ENCODE data around the gene SLC44A1.

Gene SLC44A1

DNA sequence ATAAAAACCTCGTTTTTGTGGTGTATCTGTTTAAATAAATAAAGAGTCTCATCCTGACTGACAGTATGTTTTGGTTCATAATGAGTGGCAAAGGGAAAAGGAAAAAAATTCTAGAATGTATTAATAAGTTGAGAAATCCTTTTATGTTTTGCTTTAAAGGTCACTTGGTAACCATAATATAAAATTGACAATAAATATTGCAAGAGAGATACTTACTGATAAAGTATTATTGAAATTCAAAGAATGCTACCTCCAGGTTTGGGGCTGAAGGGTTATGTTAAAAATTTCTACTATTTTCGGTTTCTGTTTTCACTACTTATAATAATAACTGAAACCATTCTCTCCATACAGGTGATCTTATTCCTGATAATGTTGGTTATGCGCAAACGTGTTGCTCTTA, 118.0 kb downstream of the SLC44A1 start:
- H3K27ac Mint-ChIP-seq (ENCODE audit: low read depth), result no peak overlapping the region
- peaks cover 7% of the 10 kb centered on the region for H3K36me3 Mint-ChIP-seq (ENCODE audit: insufficient read depth)
- ATAC-seq (replicated peaks; ENCODE audit: extremely low read depth, poor library complexity, severe bottlenecking), result no peak

DNA sequence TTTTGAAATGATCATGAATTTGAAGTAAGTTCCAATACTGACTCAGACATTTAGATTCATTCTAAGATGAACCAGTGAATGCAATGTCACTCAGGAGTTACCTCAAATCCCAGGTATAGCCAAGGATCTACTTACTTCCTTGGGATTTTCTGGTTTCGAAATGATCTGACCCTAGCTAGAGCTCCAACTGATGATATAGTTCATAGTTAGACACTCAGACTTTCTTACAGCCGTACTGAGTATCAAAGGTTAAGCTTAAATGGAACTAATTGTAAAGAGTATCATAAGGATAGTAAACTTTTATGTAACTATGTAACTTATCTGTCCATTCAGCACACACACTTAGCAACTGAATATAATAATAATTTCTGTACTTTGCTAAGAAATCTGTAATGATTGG, 119.4 kb downstream of the SLC44A1 start:
- Mint-ChIP-seq H3K9me3 (no peaks in the 10 kb centered on the region), H3K36me3 (ENCODE audit: insufficient read depth) (peaks cover 7% of the 10 kb centered on the region), H3K4me1 (peaks cover 4% of the 10 kb centered on the region), H3K4me3 (no peak overlapping the region), H3K27me3 (no peaks in the 10 kb centered on the region), H3K27ac (ENCODE audit: low read depth) (no peak overlapping the region)
- no peak for ATAC-seq (replicated peaks; ENCODE audit: extremely low read depth, poor library complexity, severe bottlenecking)
- DNase-seq (ENCODE audit: low spot score in 2 of 2), result no peak

More for the DNA sequence above, 118.0 kb downstream of the SLC44A1 start:
- no peak overlapping the region for H3K4me3 Mint-ChIP-seq
- no peaks in the 10 kb centered on the region for H3K9me3 Mint-ChIP-seq
- no peaks in the 10 kb centered on the region for H3K27me3 Mint-ChIP-seq
- peaks cover 4% of the 10 kb centered on the region for H3K4me1 Mint-ChIP-seq
- no peak for DNase-seq (ENCODE audit: low spot score in 2 of 2)

DNA sequence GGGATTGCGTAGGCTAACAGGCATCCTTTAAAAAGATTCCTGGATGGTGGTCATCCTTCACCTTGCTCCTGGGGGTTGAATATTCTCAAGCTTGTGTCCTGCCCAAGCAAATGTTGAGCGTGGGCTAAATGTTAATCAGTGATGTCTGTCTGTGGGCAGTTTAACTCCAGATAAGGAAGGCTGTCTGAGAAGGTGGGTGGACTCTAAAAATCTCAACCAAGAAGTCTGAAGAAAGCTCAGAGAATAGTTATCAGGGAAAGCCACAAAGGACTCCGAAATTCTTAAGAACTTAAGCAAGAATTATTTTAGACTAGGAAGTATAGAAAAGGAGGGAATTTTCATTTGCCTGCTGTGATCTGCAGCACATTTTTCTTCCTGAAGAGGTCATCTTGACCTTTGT, 125.5 kb downstream of the SLC44A1 start:
- ATAC-seq (replicated peaks; ENCODE audit: extremely low read depth, poor library complexity, severe bottlenecking) (no peak), DNase-seq (ENCODE audit: low spot score in 2 of 2) (no peak)
- peaks cover 6% of the 10 kb centered on the region for H3K36me3 Mint-ChIP-seq (ENCODE audit: insufficient read depth)
- H3K9me3 Mint-ChIP-seq, result no peaks in the 10 kb centered on the region
- no peaks in the 10 kb centered on the region for H3K27me3 Mint-ChIP-seq
- H3K4me1 Mint-ChIP-seq, result no peaks in the 10 kb centered on the region
- H3K27ac Mint-ChIP-seq (ENCODE audit: low read depth), result no peak overlapping the region
- no peak overlapping the region for H3K4me3 Mint-ChIP-seq

DNA sequence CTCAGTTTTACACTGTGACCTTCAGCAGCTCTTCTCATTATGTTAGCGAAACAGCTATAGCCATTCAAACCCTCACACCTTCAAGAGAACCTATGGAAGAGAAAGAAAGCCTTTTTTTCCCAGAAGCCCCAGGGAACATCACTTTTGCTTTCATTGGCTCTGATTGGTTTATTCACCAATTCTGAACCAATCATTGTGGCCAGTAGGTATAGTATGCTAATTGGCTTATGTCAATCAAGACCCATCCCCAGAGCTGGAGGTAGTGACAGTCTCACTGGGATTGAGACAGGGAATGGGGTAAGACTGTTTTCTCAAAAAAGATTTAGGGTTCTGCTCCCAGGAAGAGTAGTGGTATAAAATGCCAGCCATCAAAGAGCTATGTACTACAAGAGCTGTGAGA, 129.3 kb downstream of the SLC44A1 start:
- no peak for ATAC-seq (replicated peaks; ENCODE audit: extremely low read depth, poor library complexity, severe bottlenecking)
- H3K27me3 Mint-ChIP-seq, result no peaks in the 10 kb centered on the region

DNA sequence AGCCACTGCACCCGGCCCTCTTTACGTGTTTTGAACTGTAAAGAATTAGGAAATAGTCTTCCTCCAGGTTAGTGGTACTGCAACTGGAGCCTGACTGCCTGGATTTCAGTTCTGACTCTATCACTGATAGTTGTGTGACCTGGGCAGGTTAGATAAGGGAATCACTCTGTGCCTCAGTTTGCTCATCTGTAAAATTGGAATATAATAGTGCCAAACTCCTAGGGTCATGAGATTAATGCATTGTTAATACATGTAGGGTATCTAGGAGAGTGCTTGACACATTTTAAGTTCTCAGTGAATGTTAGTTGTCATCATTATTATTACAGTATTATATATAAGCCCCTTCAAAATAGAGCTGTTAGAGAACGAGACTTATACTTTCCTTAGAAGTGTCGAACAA, 130.9 kb downstream of the SLC44A1 start:
- no peak for ATAC-seq (replicated peaks; ENCODE audit: extremely low read depth, poor library complexity, severe bottlenecking)
- H3K27me3 Mint-ChIP-seq, result no peaks in the 10 kb centered on the region
- no peak overlapping the region for H3K4me3 Mint-ChIP-seq
- no peak for DNase-seq (ENCODE audit: low spot score in 2 of 2)
- no peak overlapping the region for H3K27ac Mint-ChIP-seq (ENCODE audit: low read depth)
- peaks cover 5% of the 10 kb centered on the region for H3K36me3 Mint-ChIP-seq (ENCODE audit: insufficient read depth)
- no peaks in the 10 kb centered on the region for H3K4me1 Mint-ChIP-seq
- no peaks in the 10 kb centered on the region for H3K9me3 Mint-ChIP-seq

More for the DNA sequence above, 129.3 kb downstream of the SLC44A1 start:
- no peak overlapping the region for H3K27ac Mint-ChIP-seq (ENCODE audit: low read depth)
- no peaks in the 10 kb centered on the region for H3K9me3 Mint-ChIP-seq
- no peaks in the 10 kb centered on the region for H3K4me1 Mint-ChIP-seq
- H3K36me3 Mint-ChIP-seq (ENCODE audit: insufficient read depth), result peaks cover 3% of the 10 kb centered on the region
- DNase-seq (ENCODE audit: low spot score in 2 of 2), result no peak
- H3K4me3 Mint-ChIP-seq, result no peak overlapping the region

DNA sequence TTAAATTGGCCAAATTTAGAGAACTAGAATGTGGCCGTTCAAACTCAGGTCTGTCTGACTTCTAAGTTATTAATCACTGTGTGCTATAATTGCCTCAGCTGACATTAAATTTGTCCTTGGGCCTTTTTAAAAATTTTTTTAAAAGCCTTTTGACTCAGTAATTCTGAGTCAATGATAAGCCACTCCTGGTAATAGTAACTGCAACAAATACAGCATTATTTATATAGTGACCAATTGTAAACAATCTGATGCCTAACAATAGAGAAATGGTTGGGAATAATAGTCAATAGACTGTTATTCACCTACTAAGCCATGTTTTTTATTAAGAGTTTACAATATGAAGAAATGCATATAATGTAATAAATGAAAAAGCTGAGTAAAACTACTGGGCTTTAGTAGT, 132.4 kb downstream of the SLC44A1 start:
- ATAC-seq (replicated peaks; ENCODE audit: extremely low read depth, poor library complexity, severe bottlenecking) (no peak), DNase-seq (ENCODE audit: low spot score in 2 of 2) (no peak)
- H3K9me3 Mint-ChIP-seq, result no peaks in the 10 kb centered on the region
- H3K27ac Mint-ChIP-seq (ENCODE audit: low read depth), result no peak overlapping the region
- peaks cover 5% of the 10 kb centered on the region for H3K36me3 Mint-ChIP-seq (ENCODE audit: insufficient read depth)
- H3K4me1 Mint-ChIP-seq, result no peaks in the 10 kb centered on the region
- H3K4me3 Mint-ChIP-seq, result no peak overlapping the region
- no peaks in the 10 kb centered on the region for H3K27me3 Mint-ChIP-seq

DNA sequence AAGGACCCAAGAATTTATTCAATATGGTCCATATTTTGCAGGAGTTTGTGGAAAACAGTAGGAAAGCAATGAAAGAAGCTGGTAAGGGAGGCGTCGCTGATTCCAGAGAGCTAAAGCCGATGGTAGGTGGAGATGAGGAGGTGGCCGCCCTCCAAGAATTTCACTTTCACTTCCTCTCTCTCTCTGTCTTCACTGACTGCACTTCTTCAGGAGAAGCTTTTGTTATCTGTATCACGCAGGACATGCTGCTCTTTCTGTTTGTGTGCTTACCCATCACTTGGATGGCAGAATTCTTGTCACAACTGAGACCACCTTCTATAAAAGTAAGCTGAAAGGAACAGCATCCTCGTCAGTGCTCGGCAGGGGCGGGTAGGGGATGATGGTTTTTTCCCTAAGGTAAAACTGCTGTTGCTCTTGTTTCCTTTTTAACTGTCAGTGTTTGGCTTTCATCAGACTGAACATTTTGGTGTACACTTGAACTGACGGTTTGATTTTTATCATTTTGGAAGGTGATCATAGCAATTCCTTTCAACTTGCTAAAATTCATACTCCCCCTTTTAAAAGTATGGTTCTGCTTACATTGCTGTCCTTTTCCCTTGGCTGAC, 141.0 kb downstream of the SLC44A1 start:
- no peaks in the 10 kb centered on the region for H3K9me3 Mint-ChIP-seq
- peak; percentile 84 for ATAC-seq (replicated peaks; ENCODE audit: extremely low read depth, poor library complexity, severe bottlenecking)
- peaks cover 14% of the 10 kb centered on the region for H3K4me1 Mint-ChIP-seq
- DNase-seq (ENCODE audit: low spot score in 2 of 2), result no peak
- H3K27me3 Mint-ChIP-seq, result no peaks in the 10 kb centered on the region
- no peaks in the 10 kb centered on the region for H3K36me3 Mint-ChIP-seq (ENCODE audit: insufficient read depth)
- peak overlapping the region; percentile 82 for H3K4me3 Mint-ChIP-seq
- H3K27ac Mint-ChIP-seq (ENCODE audit: low read depth), result peak overlapping the region; percentile 74

DNA sequence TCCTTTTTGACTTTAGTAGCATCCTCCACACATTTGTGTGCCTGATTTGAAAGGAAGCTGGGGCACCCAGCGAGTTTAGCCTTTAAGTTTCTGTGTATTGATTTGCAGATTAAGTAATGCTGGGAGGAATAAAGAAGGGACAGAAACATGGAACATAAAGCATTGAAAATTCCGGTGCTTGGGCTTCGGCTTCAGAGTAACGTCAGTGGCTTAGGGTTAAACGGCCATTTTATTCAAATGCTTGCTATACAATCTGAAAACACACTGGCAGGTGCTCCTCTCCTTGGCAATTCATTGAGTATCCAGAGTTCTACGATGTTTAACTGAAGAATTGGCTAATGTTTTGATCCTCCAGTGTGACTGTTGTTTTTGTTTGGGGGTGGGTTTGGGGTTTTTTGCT, 145.3 kb downstream of the SLC44A1 start:
- Mint-ChIP-seq H3K4me1 (peaks cover 13% of the 10 kb centered on the region), H3K4me3 (no peak overlapping the region), H3K9me3 (no peaks in the 10 kb centered on the region), H3K27me3 (no peaks in the 10 kb centered on the region), H3K36me3 (ENCODE audit: insufficient read depth) (no peaks in the 10 kb centered on the region), H3K27ac (ENCODE audit: low read depth) (no peak overlapping the region)
- DNase-seq (ENCODE audit: low spot score in 2 of 2) (no peak), ATAC-seq (replicated peaks; ENCODE audit: extremely low read depth, poor library complexity, severe bottlenecking) (no peak)

DNA sequence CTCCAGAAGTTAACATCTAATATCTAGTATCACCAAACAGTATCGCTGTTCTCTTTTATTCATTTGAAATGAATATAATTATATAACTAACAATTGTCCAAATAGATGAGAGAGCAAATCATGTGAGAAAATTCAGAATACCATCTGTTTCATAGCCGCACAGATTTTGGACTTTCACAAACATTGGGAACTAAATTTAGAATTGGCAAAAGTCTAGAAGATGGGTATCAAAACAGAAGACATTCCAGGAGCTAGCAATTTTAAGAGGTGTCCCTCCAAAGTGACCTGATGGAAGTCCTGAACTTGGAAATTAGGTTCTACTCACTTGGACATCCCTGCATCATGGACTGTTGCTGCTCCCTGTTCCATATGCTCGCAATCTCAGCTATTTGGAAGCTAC, 146.4 kb downstream of the SLC44A1 start:
- Mint-ChIP-seq H3K9me3 (no peaks in the 10 kb centered on the region), H3K27me3 (peaks cover 8% of the 10 kb centered on the region), H3K36me3 (ENCODE audit: insufficient read depth) (no peaks in the 10 kb centered on the region), H3K27ac (ENCODE audit: low read depth) (no peak overlapping the region), H3K4me3 (no peak overlapping the region), H3K4me1 (peaks cover 2% of the 10 kb centered on the region)
- no peak for ATAC-seq (replicated peaks; ENCODE audit: extremely low read depth, poor library complexity, severe bottlenecking)
- no peak for DNase-seq (ENCODE audit: low spot score in 2 of 2)

DNA sequence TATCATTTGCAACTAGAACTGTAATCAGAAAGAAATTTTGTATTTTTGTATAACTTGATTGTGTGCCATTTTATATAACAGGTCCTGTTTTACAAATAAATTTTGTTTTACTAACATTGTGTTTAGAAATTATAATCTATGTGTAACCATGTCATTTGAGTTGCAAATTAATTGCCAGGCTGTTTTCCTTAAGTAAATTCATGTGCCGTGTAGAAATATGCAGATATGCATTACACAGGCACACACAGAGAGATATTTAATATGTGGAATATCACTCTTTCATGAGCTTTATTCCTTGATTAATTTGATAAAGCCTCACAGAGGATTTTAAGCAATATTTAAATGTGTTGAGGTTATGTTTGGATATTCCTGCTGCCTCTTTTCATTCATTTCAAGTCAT, 146.8 kb downstream of the SLC44A1 start:
- Mint-ChIP-seq H3K27ac (ENCODE audit: low read depth) (no peak overlapping the region), H3K27me3 (peaks cover 12% of the 10 kb centered on the region), H3K4me3 (no peak overlapping the region), H3K36me3 (ENCODE audit: insufficient read depth) (no peaks in the 10 kb centered on the region), H3K4me1 (no peaks in the 10 kb centered on the region), H3K9me3 (no peaks in the 10 kb centered on the region)
- ATAC-seq (replicated peaks; ENCODE audit: extremely low read depth, poor library complexity, severe bottlenecking) (no peak), DNase-seq (ENCODE audit: low spot score in 2 of 2) (no peak)

DNA sequence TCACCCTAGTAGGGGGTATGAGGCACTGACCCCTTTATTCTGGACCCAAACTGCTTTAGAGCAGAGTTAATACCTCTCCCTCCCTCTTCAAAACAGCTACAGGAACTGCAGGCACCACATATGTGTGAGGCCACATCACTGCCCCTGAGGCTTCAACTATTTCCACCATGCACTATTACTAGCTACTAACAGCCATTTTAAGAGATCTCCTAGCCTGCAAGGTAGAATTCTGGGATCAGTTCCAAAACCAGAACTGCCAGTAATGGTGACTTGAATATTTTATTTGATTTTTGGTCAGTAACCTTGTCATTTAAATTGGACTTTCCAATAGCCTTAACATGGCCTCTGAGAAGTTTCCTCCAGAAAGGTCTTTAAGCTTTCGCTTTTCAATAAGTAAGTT, 148.1 kb downstream of the SLC44A1 start:
- H3K4me3 Mint-ChIP-seq, result no peak overlapping the region
- ATAC-seq (replicated peaks; ENCODE audit: extremely low read depth, poor library complexity, severe bottlenecking), result no peak
- no peak overlapping the region for H3K27ac Mint-ChIP-seq (ENCODE audit: low read depth)
- no peaks in the 10 kb centered on the region for H3K36me3 Mint-ChIP-seq (ENCODE audit: insufficient read depth)
- H3K9me3 Mint-ChIP-seq, result no peaks in the 10 kb centered on the region
- no peak for DNase-seq (ENCODE audit: low spot score in 2 of 2)
- peaks cover 25% of the 10 kb centered on the region for H3K27me3 Mint-ChIP-seq
- H3K4me1 Mint-ChIP-seq, result no peaks in the 10 kb centered on the region

DNA sequence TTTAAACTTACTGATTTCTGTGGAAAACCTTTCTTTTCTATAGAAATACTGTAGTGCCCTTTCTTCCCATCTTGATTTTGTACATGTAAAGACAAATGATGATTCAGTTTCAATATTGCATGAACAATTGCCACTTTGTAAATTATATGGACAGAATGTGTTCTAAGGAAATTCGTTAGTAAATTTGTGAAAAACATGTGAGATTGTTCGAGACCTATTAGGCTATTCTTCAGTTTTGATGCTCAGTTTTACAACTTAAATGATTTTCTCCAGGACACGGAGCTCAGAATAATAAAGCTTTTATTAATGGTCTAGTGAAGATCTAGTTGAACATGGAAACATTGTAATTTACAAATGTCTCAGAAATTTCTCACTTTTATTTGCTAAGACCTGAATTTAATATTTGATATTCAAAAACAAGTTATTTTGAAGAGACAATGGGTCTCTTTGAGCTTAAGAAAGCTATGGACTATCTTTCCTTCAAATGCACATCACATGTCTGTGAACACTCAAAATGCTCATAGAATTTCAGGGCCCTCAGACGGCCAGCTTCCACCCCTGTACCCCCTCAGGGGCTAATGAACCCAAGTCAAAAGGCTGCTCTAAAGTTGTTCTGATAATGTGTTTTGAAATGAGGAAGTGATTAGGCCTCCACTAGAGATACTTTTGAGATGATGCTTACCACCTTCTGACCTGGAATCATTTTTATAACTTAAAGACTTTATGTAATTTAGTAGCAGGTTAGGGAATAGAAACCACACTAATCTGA, 149.3 kb downstream of the SLC44A1 start:
- no peaks in the 10 kb centered on the region for H3K4me1 Mint-ChIP-seq
- H3K27me3 Mint-ChIP-seq, result peaks cover 33% of the 10 kb centered on the region

DNA sequence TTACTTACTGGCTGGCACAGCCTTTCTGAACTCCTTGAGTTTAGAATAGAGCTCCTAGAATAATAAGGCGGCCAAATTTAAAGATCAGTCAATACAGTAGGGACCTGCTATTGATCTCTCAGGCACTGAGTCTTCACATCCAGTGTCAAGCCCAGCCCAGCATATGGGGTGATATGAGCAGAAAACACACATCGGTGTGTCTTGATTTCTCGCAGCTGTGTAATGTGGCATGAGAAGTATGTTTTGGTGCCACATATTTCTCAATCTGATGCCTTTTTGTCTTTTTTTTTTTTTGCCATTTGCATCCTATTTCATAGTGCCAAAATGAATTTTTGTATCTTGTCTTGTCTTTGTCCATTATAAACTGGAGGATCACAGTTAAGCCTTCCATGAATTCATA, 152.0 kb downstream of the SLC44A1 start:
- DNase-seq (ENCODE audit: low spot score in 2 of 2) (no peak), ATAC-seq (replicated peaks; ENCODE audit: extremely low read depth, poor library complexity, severe bottlenecking) (no peak)
- Mint-ChIP-seq H3K4me3 (no peak overlapping the region), H3K36me3 (ENCODE audit: insufficient read depth) (no peaks in the 10 kb centered on the region), H3K9me3 (no peaks in the 10 kb centered on the region), H3K27ac (ENCODE audit: low read depth) (no peak overlapping the region), H3K27me3 (peaks cover 50% of the 10 kb centered on the region), H3K4me1 (no peaks in the 10 kb centered on the region)

More for the DNA sequence above, 149.3 kb downstream of the SLC44A1 start:
- DNase-seq (ENCODE audit: low spot score in 2 of 2) (no peak), ATAC-seq (replicated peaks; ENCODE audit: extremely low read depth, poor library complexity, severe bottlenecking) (no peak)
- Mint-ChIP-seq H3K9me3 (no peaks in the 10 kb centered on the region), H3K4me3 (no peak overlapping the region), H3K36me3 (ENCODE audit: insufficient read depth) (no peaks in the 10 kb centered on the region), H3K27ac (ENCODE audit: low read depth) (no peak overlapping the region)
